Ovary (tissue), 3 donors: ENCODE measurements around the gene TRPC6.

ENCODE experiments used
- CTCF ChIP-seq, 3 donors: fragments of 450-650 bp in 2 of 3; fragments of 200-600 bp in 1 of 3; IDR thresholded peaks; one replicate each; pipeline versions ENCODE4 v1.5.1 to v1.8.0; 2016 to 2022; ENCODE audit warnings: antibody characterized with exemption in 3 of 3, mild to moderate bottlenecking in 1 of 3
- POLR2A ChIP-seq: fragments of 450-650 bp; IDR thresholded peaks from one replicate; pipeline ENCODE4 v1.6.1; 2017; ENCODE audit warnings: antibody characterized with exemption, mild to moderate bottlenecking, moderate library complexity
- donor health status: DM: no; HTN: no; CAD: no.

GRCh38 chr11:101563166-101563565 is 20.6 kb downstream of the TRPC6 start:
- TF ChIP-seq POLR2A (no peak), CTCF (IDR thresholded peaks at IDR 0.05) (no peak)
